GM21786 (cell line): ENCODE measurements around the gene DERA.
A peak's percentile ranks its signal among the peaks of the same experiment; 100 is the strongest.
"Not testable (repeated sequence)": the region's sequence is repeated elsewhere in the genome, so short reads cannot be mapped to it uniquely, and the experiment has no call there.

ENCODE experiments used
- ATAC-seq: cut with Tn5 transposase; IDR thresholded peaks from one replicate; pipeline ENCODE4 v1.9.1; 2021; ENCODE audit not compliant: unreplicated experiment

The DERA gene

DNA sequence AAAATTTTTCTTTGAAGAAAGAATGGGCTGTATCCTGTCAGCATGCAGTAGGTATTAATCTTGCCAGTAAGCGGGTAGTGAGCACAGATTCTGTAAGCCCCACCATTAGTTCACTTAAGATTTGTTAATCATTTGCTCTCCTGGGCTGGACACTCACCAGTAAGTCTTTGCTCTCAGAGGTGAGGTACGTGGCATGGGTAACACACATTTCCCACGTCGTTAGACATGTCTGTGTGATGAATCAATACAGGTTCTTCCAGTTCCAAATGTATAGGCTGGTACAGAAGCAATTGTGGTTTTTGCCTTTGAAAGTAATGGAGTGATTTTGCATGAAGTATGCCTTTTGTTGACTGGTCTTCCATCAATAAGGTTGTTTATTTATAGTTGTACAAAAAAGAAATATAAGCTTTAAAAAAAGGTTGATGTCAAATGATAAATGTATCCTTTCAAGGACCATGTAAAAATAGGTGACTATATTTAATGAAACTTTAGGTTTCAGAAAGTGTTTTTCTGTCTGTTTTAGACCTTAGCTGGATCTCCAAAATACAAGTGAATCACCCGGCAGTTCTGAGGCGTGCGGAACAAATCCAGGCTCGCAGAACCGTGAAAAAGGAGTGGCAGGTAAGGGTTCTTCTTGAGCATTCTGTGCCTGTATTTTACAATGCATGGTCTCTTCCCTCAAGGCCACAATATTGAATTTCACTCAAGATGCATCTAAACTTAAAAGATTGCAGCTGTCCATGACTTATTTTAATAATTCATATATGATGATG lies 45.5 kb downstream of the DERA start:
- no peak for ATAC-seq

DNA sequence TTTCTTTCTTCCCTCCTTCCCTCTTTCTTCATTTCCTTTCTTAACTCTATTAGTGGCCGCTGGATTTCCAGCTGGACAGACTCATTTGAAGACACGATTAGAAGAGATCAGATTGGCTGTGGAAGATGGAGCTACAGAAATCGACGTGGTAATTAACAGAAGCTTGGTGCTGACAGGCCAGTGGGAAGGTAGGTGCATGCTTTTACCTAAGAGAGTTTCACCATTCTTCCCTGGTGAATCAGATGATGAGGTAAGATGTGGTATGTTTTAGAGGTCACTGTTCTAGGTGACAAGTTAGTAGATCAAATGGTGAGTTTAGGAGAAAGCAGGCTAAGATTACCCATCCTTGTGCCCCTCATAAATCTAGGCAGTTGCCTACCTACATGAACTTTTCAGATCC lies 51.6 kb downstream of the DERA start:
- ATAC-seq: no peak

DNA sequence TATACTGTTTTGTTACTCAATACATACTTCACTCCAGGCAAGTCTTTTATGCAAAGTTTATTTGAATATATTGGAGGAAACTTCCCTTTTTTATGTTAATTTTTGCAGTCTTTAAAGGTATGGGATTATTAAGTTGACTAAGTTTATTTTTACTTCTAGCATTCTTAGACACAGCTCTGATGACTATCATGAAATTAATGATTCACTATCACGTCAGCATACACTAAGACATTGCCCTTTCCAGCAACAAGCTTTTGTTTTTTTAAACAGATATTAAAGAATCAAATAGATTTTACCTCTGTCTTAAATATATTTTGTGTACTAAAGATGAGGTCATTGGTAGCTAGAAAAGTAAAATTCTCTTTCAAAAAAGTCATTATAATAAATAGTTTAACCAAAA lies 52.1 kb downstream of the DERA start:
- ATAC-seq: no peak

DNA sequence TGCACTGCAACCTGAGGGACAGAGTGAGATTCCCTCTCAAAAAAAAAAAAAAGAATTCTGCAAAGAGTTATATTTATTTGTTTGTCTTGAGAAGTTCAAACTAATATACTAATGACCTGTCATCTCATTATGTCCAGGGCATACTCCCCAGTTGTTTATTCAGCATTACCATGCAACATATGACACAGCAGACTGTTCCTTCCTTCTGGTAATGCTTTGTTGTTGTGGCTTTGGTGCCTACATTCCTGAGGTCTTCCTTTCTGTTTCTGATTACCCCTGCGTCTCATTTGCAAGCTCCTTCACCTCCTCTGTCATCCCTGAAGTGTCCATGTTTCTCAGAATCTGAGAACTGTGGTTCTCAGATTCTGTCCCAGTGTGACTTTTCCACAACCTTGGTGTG lies 55.3 kb downstream of the DERA start:
- no peak for ATAC-seq

DNA sequence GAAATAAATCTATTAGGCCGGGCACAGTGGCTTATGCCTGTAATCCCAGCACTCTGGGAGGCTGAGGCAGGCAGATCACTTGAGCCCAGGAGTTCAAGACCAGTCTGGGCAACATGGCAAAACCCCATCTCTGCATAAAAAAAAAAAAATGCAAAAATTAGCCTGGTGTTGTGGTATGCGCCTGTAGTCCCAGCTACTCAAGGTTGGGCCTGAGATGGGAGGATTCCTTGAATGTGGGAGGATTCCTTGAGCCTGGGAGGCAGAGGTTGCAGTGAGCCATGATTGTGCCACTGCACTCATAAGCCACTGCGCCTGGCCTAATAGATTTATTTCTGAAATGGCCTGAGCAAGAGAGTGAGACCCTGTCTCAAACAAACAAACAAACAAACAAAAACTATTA lies 55.9 kb downstream of the DERA start:
- ATAC-seq: not testable (repeated sequence)

DNA sequence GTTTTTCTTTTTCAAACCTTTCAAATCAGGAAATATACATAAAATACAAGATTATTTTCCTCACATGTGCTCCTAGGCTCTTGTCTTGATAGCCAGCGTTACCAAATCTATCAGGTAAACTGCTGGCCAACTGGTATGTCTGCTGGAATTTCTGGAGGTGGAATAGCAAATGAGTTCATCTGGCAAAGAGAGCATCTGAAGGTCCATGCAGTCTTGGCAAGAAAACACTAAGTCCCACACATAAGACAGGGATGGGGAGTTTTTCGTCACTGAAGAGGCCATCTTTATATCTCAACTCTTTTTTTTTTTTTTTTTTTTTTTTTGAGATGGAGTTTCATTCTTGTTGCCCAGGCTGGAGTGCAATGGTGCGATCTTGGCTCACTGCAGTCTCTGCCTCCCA lies 60.1 kb downstream of the DERA start:
- ATAC-seq: no peak

DNA sequence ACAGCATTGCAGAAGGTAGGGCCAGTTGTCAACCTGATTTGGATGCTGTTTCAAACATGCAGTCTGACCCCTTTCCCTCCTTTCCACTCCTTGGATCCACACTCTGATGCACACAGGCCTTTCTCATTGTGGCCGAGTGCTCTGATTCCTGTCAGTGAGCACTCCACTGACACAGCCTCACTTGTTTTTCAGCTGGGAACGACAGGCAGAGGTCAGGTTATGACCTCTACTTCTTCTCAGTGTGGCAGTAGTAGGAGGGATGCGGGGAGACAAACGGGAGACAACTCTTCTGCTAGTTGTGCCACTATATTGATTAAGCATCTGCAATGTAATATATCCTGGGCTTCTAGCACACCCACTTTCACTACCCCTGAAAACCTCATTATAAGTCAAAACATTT lies 61.8 kb downstream of the DERA start:
- ATAC-seq: no peak

DNA sequence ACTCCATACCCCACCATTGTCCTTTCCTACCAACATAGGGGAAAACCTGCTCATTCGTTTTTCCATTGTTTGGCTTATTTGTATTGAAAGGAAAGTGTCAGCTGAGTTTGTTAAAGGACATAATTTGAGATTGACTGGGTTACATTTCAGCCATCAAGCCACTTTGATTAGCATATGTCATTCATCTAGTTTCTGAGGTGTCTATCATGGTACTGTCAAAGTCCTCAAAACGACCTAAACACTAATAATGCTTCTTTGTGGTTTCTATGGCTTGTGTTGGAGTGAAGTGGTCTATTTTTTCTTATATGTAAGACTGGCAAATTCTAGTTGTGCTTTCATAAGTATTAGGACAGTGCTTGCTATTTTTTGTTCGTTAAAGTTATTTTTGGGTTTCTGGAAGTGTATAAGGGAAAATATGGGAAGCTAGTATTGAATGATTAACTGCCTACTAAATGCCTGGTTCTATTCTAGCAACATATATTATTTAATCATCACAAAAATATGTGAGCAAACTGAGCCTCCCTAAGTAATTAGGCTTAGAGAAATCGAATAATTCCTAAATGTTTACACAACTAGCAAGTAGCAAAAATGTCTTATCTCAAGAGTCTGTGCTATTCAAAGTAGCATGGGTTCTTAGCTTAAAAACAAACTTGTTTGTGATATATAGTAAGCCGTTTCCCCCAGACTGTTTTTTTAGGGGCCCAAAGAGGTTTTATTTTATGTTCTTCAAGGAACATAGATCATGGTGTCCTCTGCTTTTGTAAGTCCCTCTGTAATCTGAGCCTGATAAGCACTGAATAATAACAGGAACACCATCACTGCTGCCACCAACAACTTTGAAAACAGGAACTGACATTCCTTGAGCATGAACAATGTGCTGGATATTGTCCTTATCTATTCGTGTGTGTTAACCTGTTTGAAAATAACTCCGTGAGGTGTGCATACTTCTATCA lies 67.1 kb downstream of the DERA start:
- no peak for ATAC-seq

DNA sequence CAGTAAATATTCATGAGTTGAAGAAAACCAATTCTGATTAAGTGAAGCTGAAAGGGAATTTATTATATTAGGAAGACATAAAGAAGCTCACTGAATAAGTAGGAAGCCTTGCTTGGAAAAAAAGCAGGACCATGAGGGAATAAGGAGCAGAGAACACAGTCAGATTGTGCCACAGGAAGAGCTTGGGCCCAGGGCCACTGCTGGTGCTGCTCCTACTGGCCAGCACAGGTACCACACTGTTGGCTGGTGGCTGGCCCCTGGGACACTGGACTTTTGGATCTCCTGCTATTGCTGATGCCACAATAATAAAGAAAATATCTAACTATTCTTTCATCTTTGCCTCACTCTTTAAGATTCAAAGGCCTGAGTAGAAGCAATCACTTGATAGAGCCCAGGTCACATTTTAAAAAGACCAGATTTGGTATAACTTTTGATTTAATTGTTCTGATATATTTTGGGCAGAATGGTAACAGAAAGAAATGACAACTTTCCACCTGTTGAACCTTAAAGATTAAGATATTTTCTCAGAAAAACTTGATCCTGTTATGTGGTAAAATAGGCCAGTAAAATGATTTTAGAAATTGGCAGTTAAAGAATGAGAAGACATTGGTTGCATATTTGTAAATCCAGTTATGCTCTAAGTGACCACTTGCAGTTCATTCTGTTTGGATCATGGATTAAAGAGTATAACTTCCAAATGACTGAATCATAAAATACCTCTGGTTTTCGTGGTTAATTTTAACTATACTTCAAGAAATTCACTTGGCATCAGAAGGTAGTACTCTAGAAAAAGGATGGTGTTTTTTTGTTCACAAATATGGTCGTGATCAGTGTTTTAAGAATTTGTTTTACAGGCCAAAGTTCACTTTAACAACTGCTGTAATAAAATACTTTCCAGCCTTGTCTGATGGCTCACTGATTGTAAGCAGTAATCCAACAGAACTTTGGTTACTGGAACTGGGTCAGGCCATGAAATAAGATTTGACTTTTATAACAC lies 68.3 kb downstream of the DERA start:
- ATAC-seq: peak; percentile 69

DNA sequence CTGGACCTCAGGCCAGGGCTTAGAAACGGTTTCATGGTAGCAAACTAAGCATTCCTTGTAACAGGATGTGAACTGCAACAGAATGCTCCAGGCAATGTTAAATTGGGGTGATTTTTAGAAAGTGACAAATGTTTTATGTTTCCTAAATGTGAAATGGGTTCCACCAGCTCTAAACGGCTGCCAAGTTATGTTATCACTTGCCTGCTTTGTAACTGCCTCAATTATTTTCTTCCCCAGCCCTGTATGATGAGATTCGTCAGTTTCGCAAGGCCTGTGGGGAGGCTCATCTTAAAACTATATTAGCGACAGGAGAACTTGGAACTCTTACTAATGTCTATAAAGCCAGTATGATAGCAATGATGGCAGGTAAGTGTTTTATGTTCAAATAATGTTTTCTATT lies 70.9 kb downstream of the DERA start:
- ATAC-seq: no peak

DNA sequence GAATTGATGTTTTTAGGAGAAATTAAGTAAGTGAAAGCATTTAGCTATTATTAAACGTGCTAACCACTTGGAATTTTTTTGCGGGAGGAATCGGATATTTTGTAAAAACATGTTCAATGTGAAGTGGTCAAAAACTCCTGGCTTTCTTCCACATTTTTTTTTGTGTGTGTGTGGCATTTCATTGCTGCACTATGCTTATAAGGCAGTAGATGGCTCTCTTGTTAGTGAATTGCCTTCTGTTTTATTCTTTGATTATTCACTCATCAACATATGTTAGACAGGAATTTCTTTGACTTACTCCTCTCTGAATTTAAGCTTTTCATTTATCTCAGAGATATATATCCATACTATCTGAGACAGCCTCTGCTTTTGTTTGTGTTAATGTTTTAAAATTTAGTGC lies 71.3 kb downstream of the DERA start:
- ATAC-seq: no peak

DNA sequence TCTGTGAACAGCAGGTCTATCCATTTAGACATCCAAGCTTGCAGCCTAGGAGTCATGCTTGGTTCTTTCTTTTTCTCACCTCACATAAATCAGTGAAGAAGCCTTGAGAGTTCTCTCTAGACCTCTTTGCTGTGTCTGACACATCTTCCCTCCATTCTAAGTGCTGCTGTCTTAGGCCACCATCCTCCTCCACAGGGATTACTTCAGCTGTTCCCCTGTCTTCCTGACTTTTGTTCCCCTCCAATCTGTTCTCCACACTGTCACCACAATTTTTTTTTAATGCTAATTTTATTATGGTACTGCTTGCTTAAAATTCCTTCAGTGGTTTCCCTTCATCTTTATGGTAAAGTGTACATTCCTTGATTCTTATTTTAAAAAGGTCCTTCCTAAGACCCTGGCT lies 71.8 kb downstream of the DERA start:
- no peak for ATAC-seq

DNA sequence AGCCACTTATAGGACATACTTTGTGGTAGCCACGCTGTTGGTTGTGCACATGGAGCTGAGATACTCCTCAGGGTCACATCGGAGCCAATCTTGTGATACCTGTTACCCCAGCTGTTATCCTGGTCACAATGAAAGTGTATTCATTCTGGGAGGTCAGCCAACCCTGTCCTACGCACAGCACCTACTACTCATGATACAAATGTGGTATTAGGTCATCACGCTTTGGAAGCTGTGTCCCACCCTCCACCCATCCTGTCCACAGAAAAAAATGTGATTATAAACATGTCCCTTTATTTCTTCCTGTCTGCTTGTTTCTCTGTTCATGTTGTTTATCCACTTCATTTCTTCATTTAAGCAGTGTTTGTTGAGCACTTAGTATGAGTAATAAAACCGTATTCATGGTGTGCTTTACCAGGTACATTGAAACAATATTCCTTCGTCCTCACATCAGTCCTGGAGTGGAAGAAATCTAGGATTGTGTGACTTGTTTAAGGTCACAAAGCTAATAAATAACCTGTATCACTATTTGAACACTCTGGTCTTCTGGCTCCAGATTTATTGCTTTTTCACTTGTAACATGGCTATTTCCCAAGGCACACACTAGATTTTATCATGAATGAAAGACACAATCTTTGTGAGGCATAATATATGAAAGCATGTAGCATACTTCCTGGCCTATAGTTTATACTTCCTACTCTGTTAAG lies 73.1 kb downstream of the DERA start:
- no peak for ATAC-seq

DNA sequence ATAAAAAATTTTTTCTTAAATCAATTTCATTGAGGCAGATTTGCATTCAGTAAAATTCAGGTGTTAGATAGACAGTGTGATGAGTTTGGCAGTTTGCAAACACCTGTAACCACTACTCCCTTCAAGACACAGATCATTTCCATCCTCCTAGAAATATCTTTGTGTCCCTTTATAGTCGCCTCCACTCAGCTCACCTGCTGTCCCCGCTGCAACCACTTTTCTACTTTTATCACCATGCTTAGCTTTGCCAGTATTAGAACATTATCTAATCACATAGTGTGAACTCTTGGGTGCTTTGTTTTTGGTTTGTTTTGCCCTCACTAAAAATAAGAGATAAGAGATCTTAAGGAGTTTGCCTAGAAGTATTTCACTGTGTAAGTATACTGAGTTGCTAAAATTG lies 73.8 kb downstream of the DERA start:
- no peak for ATAC-seq

DNA sequence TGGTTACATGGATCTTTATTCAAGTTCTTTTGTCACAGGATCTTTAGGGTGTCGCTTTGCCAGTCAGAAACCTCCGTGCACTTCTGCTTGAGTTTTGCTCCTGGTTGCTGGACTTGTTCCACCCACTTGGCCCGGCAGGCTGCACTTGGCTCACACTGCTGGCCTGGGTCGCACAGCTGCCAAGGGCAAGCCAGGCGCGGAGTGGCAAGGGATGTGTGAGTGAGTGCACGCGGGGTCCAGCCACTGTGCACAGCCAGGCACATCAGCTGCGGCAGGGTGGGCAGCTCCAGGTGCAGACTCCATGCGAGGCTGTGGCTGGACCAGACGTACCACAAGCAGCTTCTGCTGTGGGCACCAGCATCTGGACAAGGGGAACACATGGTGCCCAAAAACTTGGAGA lies 76.6 kb downstream of the DERA start:
- ATAC-seq: no peak

DNA sequence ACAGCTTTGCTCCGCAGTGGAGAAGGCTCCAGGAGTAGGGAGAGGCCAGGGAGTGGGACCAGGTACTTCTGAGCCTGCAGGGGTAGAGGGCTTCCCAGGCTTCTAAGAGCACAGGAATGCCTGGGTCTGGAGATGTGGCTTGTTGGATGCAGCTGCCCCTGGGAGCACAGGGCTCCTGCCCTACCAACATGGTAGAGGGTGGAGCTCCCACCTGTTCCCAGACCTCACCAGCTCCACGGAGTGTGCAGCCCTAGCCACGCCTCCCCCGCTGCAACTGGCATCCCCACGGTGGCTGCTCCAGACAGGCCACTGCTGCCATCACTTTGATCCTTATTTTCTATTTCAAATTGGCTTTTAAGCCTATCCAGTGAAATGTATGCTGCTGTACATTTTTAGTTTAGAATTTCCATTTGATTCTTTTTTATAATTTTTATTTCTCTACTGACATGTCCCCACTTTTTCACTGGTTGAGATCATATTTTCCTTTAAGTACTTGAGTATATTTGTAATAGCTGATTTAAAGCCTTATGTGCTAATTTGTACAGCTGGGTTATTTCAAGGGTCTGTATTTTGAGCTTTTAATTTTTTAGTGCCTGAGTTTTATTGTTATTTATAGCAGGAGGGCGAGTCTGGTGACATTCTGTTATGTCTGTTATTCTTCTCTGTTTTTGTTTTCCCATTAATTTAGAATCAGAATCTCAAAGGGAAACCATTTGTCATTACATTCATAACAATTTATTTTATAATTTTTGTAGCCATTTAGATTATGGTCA lies 78.0 kb downstream of the DERA start:
- no peak for ATAC-seq

DNA sequence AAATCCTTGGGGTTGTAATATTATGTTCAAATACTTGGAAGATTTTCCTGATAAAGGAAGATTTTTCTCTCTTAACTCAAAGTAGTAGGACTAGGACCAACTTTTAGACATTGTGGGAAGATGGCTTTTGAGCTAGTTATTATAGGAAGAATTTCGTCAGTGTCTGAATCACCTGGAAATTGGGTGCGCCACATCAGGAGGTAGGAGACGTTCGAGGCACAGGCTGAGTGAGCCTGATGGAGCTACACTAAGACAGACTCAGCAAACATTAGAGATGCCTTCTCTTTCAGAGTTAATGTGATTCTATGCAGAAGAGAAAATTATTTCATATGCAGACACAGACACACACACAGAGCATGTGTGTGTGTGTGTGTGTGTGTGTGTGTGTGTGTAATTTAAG lies 84.7 kb downstream of the DERA start:
- ATAC-seq: no peak

DNA sequence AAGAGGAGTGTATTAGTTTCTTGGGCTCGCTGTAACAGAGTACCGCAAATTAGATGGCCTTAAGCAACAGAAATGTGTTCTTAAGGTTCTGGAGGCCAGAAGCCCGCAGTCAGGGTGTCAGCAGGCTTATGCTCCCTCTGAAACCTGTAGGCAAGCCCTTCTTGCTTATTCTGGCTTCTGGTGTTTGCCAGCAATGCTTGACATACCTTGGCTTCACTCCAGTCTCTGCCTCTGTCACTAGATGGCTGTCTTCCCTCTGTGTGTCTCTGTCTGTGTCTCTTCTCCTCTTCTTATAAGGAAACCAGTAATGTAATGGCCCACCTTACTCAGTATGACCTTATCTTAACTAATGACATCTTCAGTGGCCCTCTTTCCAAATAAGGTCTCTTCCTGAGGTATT lies 85.1 kb downstream of the DERA start:
- ATAC-seq: no peak

DNA sequence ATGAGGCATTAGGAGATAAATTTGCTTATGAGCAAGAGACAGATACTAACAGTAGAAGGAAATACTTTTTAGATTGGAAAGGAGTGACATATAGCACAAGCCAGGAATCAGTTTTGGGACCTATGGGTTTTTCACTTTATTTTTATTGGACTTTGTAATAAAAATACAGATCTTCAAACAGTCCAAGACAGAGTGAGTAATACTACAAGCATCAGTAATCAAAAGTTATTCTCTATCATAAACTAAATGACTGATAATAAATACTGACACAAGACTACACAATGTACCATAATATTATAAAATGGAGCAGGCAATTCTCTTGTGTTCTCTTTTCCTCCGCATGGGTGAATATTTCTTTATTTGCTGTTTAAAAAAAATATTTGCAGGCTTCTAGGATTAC lies 85.8 kb downstream of the DERA start:
- no peak for ATAC-seq

DNA sequence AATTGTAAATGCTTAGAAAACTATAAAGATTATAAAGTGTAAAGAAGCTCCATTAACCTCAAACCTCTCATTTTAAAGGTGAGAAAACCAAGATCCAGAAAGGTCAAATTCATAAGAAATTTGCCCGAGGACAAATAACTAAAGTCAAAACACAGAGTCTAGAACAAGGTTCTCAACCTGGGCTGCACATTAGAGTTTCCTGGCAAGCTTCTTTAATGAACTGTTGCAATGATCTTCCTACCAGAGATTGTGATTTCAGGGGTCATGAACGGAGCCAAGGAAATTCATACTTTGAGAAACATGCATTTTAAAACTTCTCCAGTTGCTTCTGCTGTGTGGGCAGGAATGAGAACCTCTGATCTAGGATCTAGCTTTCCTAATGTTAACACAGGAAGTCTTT lies 86.8 kb downstream of the DERA start:
- no peak for ATAC-seq
